Measurements from ENCODE around the gene MAGEB3. TPM values are rescaled to one million over a fixed set of nuclear protein-coding genes. Genes with fewer than 3 reads are reported as not detected.

MAGEB3 gene
- polyA plus RNA-seq, 1 of the 3 experiments (the other 2 are of a cell fraction) = not detected

DNA sequence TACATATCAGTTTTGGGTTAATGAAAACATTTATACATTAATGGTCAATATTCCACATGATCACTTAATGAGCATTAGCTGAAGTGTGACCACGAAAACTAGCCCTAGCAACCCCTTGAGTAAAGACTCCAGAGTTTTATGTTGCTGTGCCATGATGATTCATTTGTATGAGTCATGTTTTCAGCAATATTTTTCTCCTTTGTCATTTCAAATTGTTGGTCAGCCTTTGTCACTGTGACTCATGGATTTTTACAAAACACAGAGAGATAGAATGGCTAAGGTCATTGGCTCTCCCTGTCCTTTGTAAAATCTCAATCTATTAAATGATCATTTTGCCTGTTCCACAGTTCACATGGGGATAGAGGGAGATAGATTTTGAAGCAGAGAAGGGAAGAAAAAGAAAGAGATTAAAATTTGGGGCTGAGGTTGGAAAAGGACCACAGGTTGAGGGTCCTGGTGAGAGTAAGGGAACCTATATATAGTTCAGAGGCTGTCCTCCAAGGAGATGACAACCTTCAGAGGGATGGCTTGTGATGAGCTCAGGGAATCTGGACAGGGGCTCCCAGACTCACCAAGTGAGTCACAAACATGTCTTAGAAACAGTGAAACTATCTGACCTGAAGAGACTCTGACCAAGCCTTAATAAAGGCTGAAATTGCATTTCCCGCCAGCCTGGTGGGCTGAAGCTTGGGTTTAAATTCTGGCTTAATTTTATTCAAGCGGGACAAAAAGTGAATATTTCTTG lies 53.2 kb downstream of the MAGEB3 start:
- peaks cover 14% of the 10 kb centered on the region for H3F3A ChIP-seq (replicated peaks; ENCODE audit: insufficient read depth)
- H3K4me1 ChIP-seq (ENCODE audit: control insufficient read depth in 1 of 2, insufficient read depth in 2 of 2, low read depth in 1 of 2, low read length in 1 of 2) = peaks cover 0 to 9% of the 10 kb centered on the region in 2 experiments; a peak in 2 of 4 replicates
- H3K4me3 ChIP-seq (ENCODE audit: low read depth in 2 of 2, low read length in 1 of 2) = no peak overlapping the region
- H3K27me3 ChIP-seq (ENCODE audit: insufficient read depth) = no peaks in the 10 kb centered on the region
- no peaks in the 10 kb centered on the region for H4K20me1 ChIP-seq (ENCODE audit: insufficient read depth)
- no peaks in the 10 kb centered on the region for H3K36me3 ChIP-seq (replicated peaks in 1 of 2; ENCODE audit: control insufficient read depth in 1 of 2, insufficient read depth in 2 of 2, low read length in 1 of 2)
- H3K27ac ChIP-seq (ENCODE audit: low read depth in 2 of 2, low read length in 1 of 2) = peak overlapping the region; percentile 34 to 97; a peak in 3 of 4 replicates
- WGBS (ENCODE audit: low lambda C conversion rate) = 19% methylated on average over 3 of the region's 3 CpGs
- ChIA-PET POLR2A (no interaction called here), CTCF (no interaction called here)
- no peaks in the 10 kb centered on the region for H3K79me2 ChIP-seq (ENCODE audit: insufficient read depth)
- peak overlapping the region; percentile 49; the same call in 1 of the 2 replicates for H2AFZ ChIP-seq (ENCODE audit: low read depth)
- TF ChIP-seq, protein P1, sequence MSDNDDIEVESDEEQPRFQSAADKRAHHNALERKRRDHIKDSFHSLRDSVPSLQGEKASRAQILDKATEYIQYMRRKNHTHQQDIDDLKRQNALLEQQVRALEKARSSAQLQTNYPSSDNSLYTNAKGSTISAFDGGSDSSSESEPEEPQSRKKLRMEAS (IDR thresholded peaks at IDR 0.05; ENCODE audit: low read depth) = no peak; the same call in 1 of the 2 replicates
- TF ChIP-seq, protein P2, sequence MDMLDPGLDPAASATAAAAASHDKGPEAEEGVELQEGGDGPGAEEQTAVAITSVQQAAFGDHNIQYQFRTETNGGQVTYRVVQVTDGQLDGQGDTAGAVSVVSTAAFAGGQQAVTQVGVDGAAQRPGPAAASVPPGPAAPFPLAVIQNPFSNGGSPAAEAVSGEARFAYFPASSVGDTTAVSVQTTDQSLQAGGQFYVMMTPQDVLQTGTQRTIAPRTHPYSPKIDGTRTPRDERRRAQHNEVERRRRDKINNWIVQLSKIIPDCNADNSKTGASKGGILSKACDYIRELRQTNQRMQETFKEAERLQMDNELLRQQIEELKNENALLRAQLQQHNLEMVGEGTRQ (IDR thresholded peaks at IDR 0.05; ENCODE audit: borderline replicate concordance, low read depth, low read length) = no peak
- TF ChIP-seq, protein P3, sequence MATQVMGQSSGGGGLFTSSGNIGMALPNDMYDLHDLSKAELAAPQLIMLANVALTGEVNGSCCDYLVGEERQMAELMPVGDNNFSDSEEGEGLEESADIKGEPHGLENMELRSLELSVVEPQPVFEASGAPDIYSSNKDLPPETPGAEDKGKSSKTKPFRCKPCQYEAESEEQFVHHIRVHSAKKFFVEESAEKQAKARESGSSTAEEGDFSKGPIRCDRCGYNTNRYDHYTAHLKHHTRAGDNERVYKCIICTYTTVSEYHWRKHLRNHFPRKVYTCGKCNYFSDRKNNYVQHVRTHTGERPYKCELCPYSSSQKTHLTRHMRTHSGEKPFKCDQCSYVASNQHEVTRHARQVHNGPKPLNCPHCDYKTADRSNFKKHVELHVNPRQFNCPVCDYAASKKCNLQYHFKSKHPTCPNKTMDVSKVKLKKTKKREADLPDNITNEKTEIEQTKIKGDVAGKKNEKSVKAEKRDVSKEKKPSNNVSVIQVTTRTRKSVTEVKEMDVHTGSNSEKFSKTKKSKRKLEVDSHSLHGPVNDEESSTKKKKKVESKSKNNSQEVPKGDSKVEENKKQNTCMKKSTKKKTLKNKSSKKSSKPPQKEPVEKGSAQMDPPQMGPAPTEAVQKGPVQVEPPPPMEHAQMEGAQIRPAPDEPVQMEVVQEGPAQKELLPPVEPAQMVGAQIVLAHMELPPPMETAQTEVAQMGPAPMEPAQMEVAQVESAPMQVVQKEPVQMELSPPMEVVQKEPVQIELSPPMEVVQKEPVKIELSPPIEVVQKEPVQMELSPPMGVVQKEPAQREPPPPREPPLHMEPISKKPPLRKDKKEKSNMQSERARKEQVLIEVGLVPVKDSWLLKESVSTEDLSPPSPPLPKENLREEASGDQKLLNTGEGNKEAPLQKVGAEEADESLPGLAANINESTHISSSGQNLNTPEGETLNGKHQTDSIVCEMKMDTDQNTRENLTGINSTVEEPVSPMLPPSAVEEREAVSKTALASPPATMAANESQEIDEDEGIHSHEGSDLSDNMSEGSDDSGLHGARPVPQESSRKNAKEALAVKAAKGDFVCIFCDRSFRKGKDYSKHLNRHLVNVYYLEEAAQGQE (IDR thresholded peaks at IDR 0.05; ENCODE audit: low read depth, low read length) = no peak
- TF ChIP-seq GABPA (IDR thresholded peaks at IDR 0.05; ENCODE audit: low read depth) = no peak
- TF ChIP-seq NFIC (IDR thresholded peaks at IDR 0.05; ENCODE audit: borderline replicate concordance) = peak; percentile 63
- peak in 1 of 2 experiments; percentile 86; a peak in 2 of 4 replicates for TF ChIP-seq EP300 (IDR thresholded peaks at IDR 0.05; ENCODE audit: borderline replicate concordance in 1 of 2, low read depth in 1 of 2, low read length in 1 of 2)
- TF ChIP-seq, protein P4, sequence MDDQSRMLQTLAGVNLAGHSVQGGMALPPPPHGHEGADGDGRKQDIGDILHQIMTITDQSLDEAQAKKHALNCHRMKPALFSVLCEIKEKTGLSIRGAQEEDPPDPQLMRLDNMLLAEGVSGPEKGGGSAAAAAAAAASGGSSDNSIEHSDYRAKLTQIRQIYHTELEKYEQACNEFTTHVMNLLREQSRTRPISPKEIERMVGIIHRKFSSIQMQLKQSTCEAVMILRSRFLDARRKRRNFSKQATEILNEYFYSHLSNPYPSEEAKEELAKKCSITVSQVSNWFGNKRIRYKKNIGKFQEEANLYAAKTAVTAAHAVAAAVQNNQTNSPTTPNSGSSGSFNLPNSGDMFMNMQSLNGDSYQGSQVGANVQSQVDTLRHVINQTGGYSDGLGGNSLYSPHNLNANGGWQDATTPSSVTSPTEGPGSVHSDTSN (IDR thresholded peaks at IDR 0.05) = peak; percentile 84
- TF ChIP-seq NRF1 (IDR thresholded peaks at IDR 0.05; ENCODE audit: low read depth, low read length) = no peak
- no peak for TF ChIP-seq EZH2phosphoT487 (IDR thresholded peaks at IDR 0.05; ENCODE audit: borderline replicate concordance, low read depth)
- peak; percentile 82; the same call in 1 of the 2 replicates for TF ChIP-seq POLR2AphosphoS5 (IDR thresholded peaks at IDR 0.05; ENCODE audit: low read depth, low read length)
- TF ChIP-seq TCF12 (IDR thresholded peaks at IDR 0.05) = peak; percentile 92
- TF ChIP-seq TAF1 (IDR thresholded peaks at IDR 0.05; ENCODE audit: borderline replicate concordance, low read depth, low read length) = no peak
- TF ChIP-seq TEAD4 (IDR thresholded peaks at IDR 0.05; ENCODE audit: borderline replicate concordance, insufficient read depth) = peak; percentile 32; the same call in 1 of the 2 replicates
- TF ChIP-seq, protein P5, sequence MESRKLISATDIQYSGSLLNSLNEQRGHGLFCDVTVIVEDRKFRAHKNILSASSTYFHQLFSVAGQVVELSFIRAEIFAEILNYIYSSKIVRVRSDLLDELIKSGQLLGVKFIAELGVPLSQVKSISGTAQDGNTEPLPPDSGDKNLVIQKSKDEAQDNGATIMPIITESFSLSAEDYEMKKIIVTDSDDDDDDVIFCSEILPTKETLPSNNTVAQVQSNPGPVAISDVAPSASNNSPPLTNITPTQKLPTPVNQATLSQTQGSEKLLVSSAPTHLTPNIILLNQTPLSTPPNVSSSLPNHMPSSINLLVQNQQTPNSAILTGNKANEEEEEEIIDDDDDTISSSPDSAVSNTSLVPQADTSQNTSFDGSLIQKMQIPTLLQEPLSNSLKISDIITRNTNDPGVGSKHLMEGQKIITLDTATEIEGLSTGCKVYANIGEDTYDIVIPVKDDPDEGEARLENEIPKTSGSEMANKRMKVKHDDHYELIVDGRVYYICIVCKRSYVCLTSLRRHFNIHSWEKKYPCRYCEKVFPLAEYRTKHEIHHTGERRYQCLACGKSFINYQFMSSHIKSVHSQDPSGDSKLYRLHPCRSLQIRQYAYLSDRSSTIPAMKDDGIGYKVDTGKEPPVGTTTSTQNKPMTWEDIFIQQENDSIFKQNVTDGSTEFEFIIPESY (IDR thresholded peaks at IDR 0.05; ENCODE audit: borderline replicate concordance, low read depth) = peak; percentile 58; the same call in 1 of the 2 replicates
- TF ChIP-seq RCOR1 (IDR thresholded peaks at IDR 0.05; ENCODE audit: low read length) = no peak
- no peak; the same call in 1 of the 2 replicates for TF ChIP-seq ELF1 (IDR thresholded peaks at IDR 0.05)
- no peak for TF ChIP-seq RFX5 (IDR thresholded peaks at IDR 0.05; ENCODE audit: low read length)
- TF ChIP-seq CHD2 (IDR thresholded peaks at IDR 0.05; ENCODE audit: low read length, partially characterized antibody) = no peak
- TF ChIP-seq, protein P6, sequence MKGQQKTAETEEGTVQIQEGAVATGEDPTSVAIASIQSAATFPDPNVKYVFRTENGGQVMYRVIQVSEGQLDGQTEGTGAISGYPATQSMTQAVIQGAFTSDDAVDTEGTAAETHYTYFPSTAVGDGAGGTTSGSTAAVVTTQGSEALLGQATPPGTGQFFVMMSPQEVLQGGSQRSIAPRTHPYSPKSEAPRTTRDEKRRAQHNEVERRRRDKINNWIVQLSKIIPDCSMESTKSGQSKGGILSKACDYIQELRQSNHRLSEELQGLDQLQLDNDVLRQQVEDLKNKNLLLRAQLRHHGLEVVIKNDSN (IDR thresholded peaks at IDR 0.05; ENCODE audit: borderline replicate concordance, low read depth) = 0 out of 2 replicates have a peak, but pooled peaks have one; percentile 4
- peak; percentile 100 for TF ChIP-seq FOSL2 (IDR thresholded peaks at IDR 0.05; ENCODE audit: borderline replicate concordance, low read depth)
- TF ChIP-seq RXRA (IDR thresholded peaks at IDR 0.05; ENCODE audit: borderline replicate concordance, low read depth) = peak; percentile 44; the same call in 1 of the 2 replicates
- TF ChIP-seq JUND (IDR thresholded peaks at IDR 0.05) = peak; percentile 100
- TF ChIP-seq FOXM1 (IDR thresholded peaks at IDR 0.05; ENCODE audit: low read depth) = peak; percentile 73; the same call in 1 of the 2 replicates
- H3K9me3 ChIP-seq = no peaks in the 10 kb centered on the region
- DNase-seq = no peak
- no peaks in the 10 kb centered on the region for H3K9me2 ChIP-seq
- peak overlapping the region; percentile 35 for H3K4me2 ChIP-seq
- H3K9ac ChIP-seq = peak overlapping the region; percentile 38; the same call in 1 of the 2 replicates
